Osteocyte (in vitro differentiated cells): ENCODE results near the gene FXYD4. TPM values are rescaled to one million over a fixed set of nuclear protein-coding genes. Genes with fewer than 3 reads are reported as not detected.

Experiments used
- DNase-seq: peaks from one replicate; pipeline ENCODE4 v3.0.0; 2021; ENCODE audit warnings: mixed read lengths; ENCODE audit not compliant: unreplicated experiment; ENCODE audit errors: extremely low spot score
- H3K27ac Mint-ChIP-seq: one replicate; pipeline ENCODE4 v1.8.0; 2021; ENCODE audit warnings: mild to moderate bottlenecking, mixed read lengths; ENCODE audit not compliant: unreplicated experiment
- H3K27me3 Mint-ChIP-seq: one replicate; pipeline ENCODE4 v1.8.0; 2021; ENCODE audit warnings: mixed read lengths; ENCODE audit not compliant: unreplicated experiment
- H3K36me3 Mint-ChIP-seq: one replicate; pipeline ENCODE4 v1.8.0; 2021; ENCODE audit warnings: mixed read lengths; ENCODE audit not compliant: unreplicated experiment
- H3K4me1 Mint-ChIP-seq: one replicate; pipeline ENCODE4 v1.8.0; 2021; ENCODE audit warnings: mixed read lengths; ENCODE audit not compliant: unreplicated experiment
- H3K4me3 Mint-ChIP-seq: one replicate; pipeline ENCODE4 v1.8.0; 2021; ENCODE audit warnings: mild to moderate bottlenecking, moderate library complexity, mixed read lengths; ENCODE audit not compliant: unreplicated experiment
- H3K9me3 Mint-ChIP-seq: one replicate; pipeline ENCODE4 v1.8.0; 2021; ENCODE audit warnings: mixed read lengths; ENCODE audit not compliant: unreplicated experiment
- CTCF ChIP-seq: fragments of 200-600 bp; sonication (generic); IDR thresholded peaks from 2 replicates; pipeline ENCODE4 v1.5.0; 2021; ENCODE audit warnings: antibody characterized with exemption, mild to moderate bottlenecking, moderate library complexity
- total RNA-seq: library from RNA; stranded (reverse); gene quantifications from 2 replicates; pipeline ENCODE4 v1.2.1, GENCODE V29; 2021

The FXYD4 gene
- total RNA-seq, 1 donor from 2014 or later, result not detected

- H3K36me3 Mint-ChIP-seq, result no peaks in the 10 kb centered on the region
- H3K27me3 Mint-ChIP-seq, result peaks cover 19% of the 10 kb centered on the region
- H3K4me1 Mint-ChIP-seq, result peaks cover 7% of the 10 kb centered on the region
- H3K27ac Mint-ChIP-seq, result no peak overlapping the region
- H3K4me3 Mint-ChIP-seq, result no peak overlapping the region
- TF ChIP-seq CTCF, result no peak
- no peaks in the 10 kb centered on the region for H3K9me3 Mint-ChIP-seq
- no peak for DNase-seq
Observed at GRCh38 chr10:43344051-43344450, 27.4 kb upstream of the FXYD4 start.

- TF ChIP-seq CTCF, result no peak
- no peak overlapping the region for H3K4me3 Mint-ChIP-seq
- H3K27me3 Mint-ChIP-seq, result no peaks in the 10 kb centered on the region
- H3K27ac Mint-ChIP-seq, result no peak overlapping the region
- H3K9me3 Mint-ChIP-seq, result no peaks in the 10 kb centered on the region
- no peaks in the 10 kb centered on the region for H3K36me3 Mint-ChIP-seq
- DNase-seq, result no peak
- H3K4me1 Mint-ChIP-seq, result peaks cover 7% of the 10 kb centered on the region
Observed at GRCh38 chr10:43347997-43348396, 23.4 kb upstream of the FXYD4 start.

GRCh38 chr10:43348511-43349312, 22.7 kb upstream of the FXYD4 start:
- peak; percentile 92 for DNase-seq
- no peak overlapping the region for H3K4me3 Mint-ChIP-seq
- H3K4me1 Mint-ChIP-seq, result peaks cover 9% of the 10 kb centered on the region
- no peaks in the 10 kb centered on the region for H3K9me3 Mint-ChIP-seq
- no peaks in the 10 kb centered on the region for H3K36me3 Mint-ChIP-seq
- peaks cover 3% of the 10 kb centered on the region for H3K27me3 Mint-ChIP-seq
- peak; percentile 94 for TF ChIP-seq CTCF
- no peak overlapping the region for H3K27ac Mint-ChIP-seq

- no peak for DNase-seq
- Mint-ChIP-seq H3K36me3 (no peaks in the 10 kb centered on the region), H3K27ac (no peak overlapping the region), H3K9me3 (no peaks in the 10 kb centered on the region), H3K4me1 (peaks cover 12% of the 10 kb centered on the region), H3K4me3 (no peak overlapping the region), H3K27me3 (peaks cover 8% of the 10 kb centered on the region)
- no peak for TF ChIP-seq CTCF
Observed at GRCh38 chr10:43350156-43350555, 21.3 kb upstream of the FXYD4 start.

- Mint-ChIP-seq H3K4me1 (peaks cover 13% of the 10 kb centered on the region), H3K4me3 (no peak overlapping the region), H3K36me3 (no peaks in the 10 kb centered on the region), H3K27ac (no peak overlapping the region), H3K27me3 (peaks cover 8% of the 10 kb centered on the region), H3K9me3 (no peaks in the 10 kb centered on the region)
- no peak for DNase-seq
- TF ChIP-seq CTCF, result no peak
Observed at GRCh38 chr10:43350686-43351085, 20.8 kb upstream of the FXYD4 start.
